Fibroblast of mammary gland (primary cell): Measurements from ENCODE around the gene RAB11FIP5.

ENCODE experiments used
- DNase-seq: peaks from one replicate; pipeline ENCODE4 v3.0.0-alpha.2; 2010; ENCODE audit warnings: low read depth
- H3K4me3 ChIP-seq: 2 replicates; pipeline ENCODE4 v1.5.1; 2011; ENCODE audit warnings: low read depth, mild to moderate bottlenecking, low read length, moderate library complexity; ENCODE audit not compliant: control insufficient read depth
- CTCF ChIP-seq: conservative IDR thresholded peaks from 2 replicates; pipeline ENCODE4 v1.5.1; 2011; ENCODE audit warnings: low read depth, low read length, inconsistent platforms; ENCODE audit not compliant: control insufficient read depth, insufficient read depth

The RAB11FIP5 gene

GRCh38 chr2:73091696-73092095 lies 21.1 kb downstream of the RAB11FIP5 start:
- no peak for DNase-seq
- H3K4me3 ChIP-seq: no peak overlapping the region
- TF ChIP-seq CTCF: no peak

- DNase-seq: no peak
- no peak overlapping the region for H3K4me3 ChIP-seq
- TF ChIP-seq CTCF: no peak
Observed at GRCh38 chr2:73091164-73091563, 21.6 kb downstream of the RAB11FIP5 start.

- peak; percentile 98 for DNase-seq
- H3K4me3 ChIP-seq: no peak overlapping the region
- TF ChIP-seq CTCF: no peak
Observed at GRCh38 chr2:73089270-73090030, 23.3 kb downstream of the RAB11FIP5 start.

- H3K4me3 ChIP-seq: no peak overlapping the region
- DNase-seq: no peak
- TF ChIP-seq CTCF: no peak
Observed at GRCh38 chr2:73088703-73089102, 24.0 kb downstream of the RAB11FIP5 start.

GRCh38 chr2:73088211-73088610 lies 24.5 kb downstream of the RAB11FIP5 start:
- no peak for TF ChIP-seq CTCF
- DNase-seq: no peak

GRCh38 chr2:73087311-73087710 lies 25.4 kb downstream of the RAB11FIP5 start:
- DNase-seq: no peak
- no peak overlapping the region for H3K4me3 ChIP-seq
- no peak for TF ChIP-seq CTCF

More at GRCh38 chr2:73088211-73088610, 24.5 kb downstream of the RAB11FIP5 start:
- H3K4me3 ChIP-seq: no peak overlapping the region
